Sigmoid colon (tissue), 7 donors: ENCODE data around the gene MYBBP1A. TPM values are rescaled to one million over a fixed set of nuclear protein-coding genes. Genes with fewer than 3 reads are reported as not detected.
"Not testable (repeated sequence)": the region's sequence is repeated elsewhere in the genome, so short reads cannot be mapped to it uniquely, and the experiment has no call there.

Experiments used
- DNase-seq: peaks from one replicate; pipeline ENCODE4 v3.0.0-alpha.2; 2019
- H3K27ac ChIP-seq, 4 donors: fragments of 200-600 bp; sonication (generic); one replicate each; pipeline ENCODE4 v1.5.1; 2016 to 2019; ENCODE audit warnings: mild to moderate bottlenecking in 1 of 4
- H3K27me3 ChIP-seq, 3 donors: fragments of 200-600 bp; sonication (generic); one replicate each; pipeline ENCODE4 v1.5.1; 2019; ENCODE audit warnings: mild to moderate bottlenecking in 1 of 3
- H3K36me3 ChIP-seq, 4 donors: fragments of 200-600 bp; sonication (generic); one replicate each; pipeline ENCODE4 v1.5.1; 2016 to 2019
- H3K4me1 ChIP-seq, 4 donors: fragments of 200-600 bp; sonication (generic); one replicate each; pipeline ENCODE4 v1.5.1; 2017 to 2019
- H3K4me3 ChIP-seq, 4 donors: fragments of 200-600 bp; sonication (generic); one replicate each; pipeline ENCODE4 v1.5.1; 2017 to 2019; ENCODE audit warnings: mild to moderate bottlenecking in 2 of 4, moderate library complexity in 1 of 4
- H3K9me3 ChIP-seq, 4 donors: fragments of 200-600 bp in 3 of 4; sonication (generic) in 3 of 4; one replicate each; pipeline versions ENCODE4 v1.5.1 to v1.6.1; 2013 to 2019
- EP300 ChIP-seq, 4 donors: sonication (generic); formaldehyde crosslinking; IDR thresholded peaks; one replicate each; pipeline ENCODE4 v1.6.1; 2017; ENCODE audit warnings: antibody characterized with exemption in 4 of 4
- POLR2A ChIP-seq, 2 donors: fragments of 450-650 bp; IDR thresholded peaks; one replicate each; pipeline ENCODE4 v1.6.1; 2016; ENCODE audit warnings: antibody characterized with exemption in 2 of 2, mild to moderate bottlenecking in 2 of 2, moderate library complexity in 2 of 2
- POLR2AphosphoS5 ChIP-seq, 4 donors: sonication (generic); formaldehyde crosslinking; IDR thresholded peaks; one replicate each; pipeline ENCODE4 v1.6.1; 2017; ENCODE audit warnings: antibody characterized with exemption in 4 of 4
- WGBS, 2 donors: extraction: QIAGEN DNeasy Blood & Tissue Kit; methylation state at CpG; one replicate each; pipeline ENCODE4 v1.1.7; 2013; 5-methylcytosine and 5-hydroxymethylcytosine counted together
- intact Hi-C: fragments of 100-400 bp; cut with DNase I; formaldehyde crosslinking; loops from one replicate; pipeline ENCODE4 v1.15.1; 2023
- polyA plus RNA-seq, 3 donors: library from polyadenylated mRNA; stranded (reverse); fragments of 200-250 nt; gene quantifications; one replicate each; pipeline ENCODE4 v1.2.3, GENCODE V29; 2013
- total RNA-seq, 4 donors: library from RNA; depleted of rRNA; stranded (reverse); fragments of >200 nt; gene quantifications; one replicate each; pipeline ENCODE4 v1.1.0, GENCODE V29; 2016
- TF ChIP-seq, protein P1 (sequence below), 4 experiments: fragments of 450-650 bp in 3 of 4; fragments of 200-600 bp in 1 of 4; IDR thresholded peaks; one replicate each; pipeline ENCODE4 v1.5.1; 2016 to 2019; ENCODE audit warnings: antibody characterized with exemption in 4 of 4, mild to moderate bottlenecking in 3 of 4, moderate library complexity in 2 of 4
- donor health status: healthy with polysubstance abuse.
- donor health status: Bipolar disorder and iron deficiency.
- donor health status: healthy.

MYBBP1A gene
- total and polyA plus RNA-seq, 7 donors: 6.6 to 44.5 (median 25.8) TPM

DNA sequence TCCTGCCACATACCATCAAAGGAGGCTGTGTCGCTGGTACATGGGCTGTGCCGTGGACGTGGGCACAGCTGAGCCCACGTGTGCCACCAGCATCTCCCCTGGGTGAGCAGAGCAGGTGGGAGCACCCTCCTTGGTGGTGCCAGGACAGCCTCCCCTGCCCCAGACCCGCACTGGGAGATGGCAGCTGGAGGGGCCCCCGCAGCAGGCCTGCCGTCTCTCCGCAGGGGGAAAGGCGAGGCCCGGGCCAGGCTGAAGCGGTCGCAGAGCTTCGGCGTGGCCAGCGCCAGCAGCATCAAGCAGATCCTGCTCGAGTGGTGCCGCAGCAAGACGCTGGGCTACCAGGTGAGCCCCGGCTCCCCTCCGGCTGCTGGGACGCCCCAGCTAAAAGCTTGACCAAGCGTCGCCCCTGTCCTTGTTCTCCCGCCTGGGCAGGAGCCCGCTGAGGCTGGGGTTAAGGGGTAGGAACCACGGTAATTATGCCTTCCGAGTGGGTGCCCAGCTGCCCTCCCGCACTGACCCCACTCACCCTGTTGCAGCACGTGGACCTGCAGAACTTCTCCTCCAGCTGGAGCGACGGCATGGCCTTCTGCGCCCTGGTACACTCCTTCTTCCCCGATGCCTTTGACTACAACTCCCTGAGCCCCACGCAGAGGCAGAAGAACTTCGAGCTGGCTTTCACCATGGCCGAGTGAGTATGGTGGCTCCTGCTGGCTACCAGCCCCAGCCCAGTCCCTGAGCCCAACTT lies 41.6 kb upstream of the MYBBP1A start:
- WGBS, 2 donors: 95% methylated on average over 36 of the region's 36 CpGs
- Histone ChIP-seq H3K36me3 (no peaks in the 10 kb centered on the region), H3K4me1 (no peaks in the 10 kb centered on the region), H3K4me3 (no peak overlapping the region), H3K27ac (no peak overlapping the region), H3K27me3 (peaks cover 0 to 20% (median 0%) of the 10 kb centered on the region in 3 donors), H3K9me3 (no peaks in the 10 kb centered on the region)
- no peak for DNase-seq
- intact Hi-C loops: no loop called here
- TF ChIP-seq POLR2AphosphoS5 (IDR thresholded peaks at IDR 0.05) (no peak), EP300 (IDR thresholded peaks at IDR 0.05) (no peak), POLR2A (IDR thresholded peaks at IDR 0.05) (no peak)
- TF ChIP-seq, protein P1, sequence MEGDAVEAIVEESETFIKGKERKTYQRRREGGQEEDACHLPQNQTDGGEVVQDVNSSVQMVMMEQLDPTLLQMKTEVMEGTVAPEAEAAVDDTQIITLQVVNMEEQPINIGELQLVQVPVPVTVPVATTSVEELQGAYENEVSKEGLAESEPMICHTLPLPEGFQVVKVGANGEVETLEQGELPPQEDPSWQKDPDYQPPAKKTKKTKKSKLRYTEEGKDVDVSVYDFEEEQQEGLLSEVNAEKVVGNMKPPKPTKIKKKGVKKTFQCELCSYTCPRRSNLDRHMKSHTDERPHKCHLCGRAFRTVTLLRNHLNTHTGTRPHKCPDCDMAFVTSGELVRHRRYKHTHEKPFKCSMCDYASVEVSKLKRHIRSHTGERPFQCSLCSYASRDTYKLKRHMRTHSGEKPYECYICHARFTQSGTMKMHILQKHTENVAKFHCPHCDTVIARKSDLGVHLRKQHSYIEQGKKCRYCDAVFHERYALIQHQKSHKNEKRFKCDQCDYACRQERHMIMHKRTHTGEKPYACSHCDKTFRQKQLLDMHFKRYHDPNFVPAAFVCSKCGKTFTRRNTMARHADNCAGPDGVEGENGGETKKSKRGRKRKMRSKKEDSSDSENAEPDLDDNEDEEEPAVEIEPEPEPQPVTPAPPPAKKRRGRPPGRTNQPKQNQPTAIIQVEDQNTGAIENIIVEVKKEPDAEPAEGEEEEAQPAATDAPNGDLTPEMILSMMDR (IDR thresholded peaks at IDR 0.05): no peak

- intact Hi-C loops, H3K4me3 ChIP-seq, H3K9me3 ChIP-seq, H3K27ac ChIP-seq, H3K36me3 ChIP-seq, H3K4me1 ChIP-seq, DNase-seq: not testable (repeated sequence)
- 70 to 87% methylated on average over 23 of the region's 23 CpGs for WGBS, 2 donors
- H3K27me3 ChIP-seq: peaks cover 0 to 20% (median 0%) of the 10 kb centered on the region in 3 donors
These were observed 40.6 kb upstream of the MYBBP1A start for GRCh38 chr17:4595685-4596342.

GRCh38 chr17:4594931-4595684 lies 39.9 kb upstream of the MYBBP1A start:
- no peak for TF ChIP-seq POLR2A (IDR thresholded peaks at IDR 0.05)
- TF ChIP-seq, protein P1 (IDR thresholded peaks at IDR 0.05): peak in 1 of 4 experiments; percentile 16
- TF ChIP-seq POLR2AphosphoS5 (IDR thresholded peaks at IDR 0.05): no peak
- no peak overlapping the region for H3K27ac ChIP-seq
- 16 to 32% methylated on average over 29 of the region's 29 CpGs for WGBS, 2 donors
- H3K4me3 ChIP-seq: no peak overlapping the region
- no peaks in the 10 kb centered on the region for H3K4me1 ChIP-seq
- H3K9me3 ChIP-seq: no peaks in the 10 kb centered on the region
- intact Hi-C loops: no loop called here
- peaks cover 0 to 13% (median 0%) of the 10 kb centered on the region in 3 donors for H3K27me3 ChIP-seq
- no peak for DNase-seq
- no peaks in the 10 kb centered on the region for H3K36me3 ChIP-seq

DNA sequence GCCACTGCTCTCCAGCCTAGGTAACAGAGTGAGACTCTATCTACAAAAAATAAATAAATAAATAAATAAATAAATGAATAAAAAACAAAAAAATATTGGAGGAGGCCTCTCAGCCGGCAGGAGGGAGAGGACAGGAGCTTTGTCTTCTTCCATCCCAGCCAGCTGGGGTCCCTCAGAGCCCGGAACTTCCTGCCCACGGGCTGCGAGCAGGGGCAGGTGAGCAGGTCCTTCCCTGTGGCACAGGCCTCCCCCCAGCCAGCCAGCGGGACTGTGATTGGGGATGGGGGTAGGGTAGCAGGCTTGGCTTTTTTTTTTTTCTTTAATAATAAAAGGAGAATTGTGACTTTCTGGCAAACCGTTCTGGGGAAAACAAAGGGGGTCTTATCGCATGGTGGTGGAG lies 39.2 kb upstream of the MYBBP1A start:
- intact Hi-C loops: no loop called here
- H3K4me3 ChIP-seq: no peak overlapping the region
- no peaks in the 10 kb centered on the region for H3K9me3 ChIP-seq
- TF ChIP-seq, protein P1 (IDR thresholded peaks at IDR 0.05): no peak
- no peak for TF ChIP-seq EP300 (IDR thresholded peaks at IDR 0.05)
- no peak for TF ChIP-seq POLR2AphosphoS5 (IDR thresholded peaks at IDR 0.05)
- no peak for TF ChIP-seq POLR2A (IDR thresholded peaks at IDR 0.05)
- H3K27ac ChIP-seq: no peak overlapping the region
- no peak for DNase-seq
- H3K27me3 ChIP-seq: peaks cover 0 to 6% (median 0%) of the 10 kb centered on the region in 3 donors
- WGBS, 2 donors: 90 to 91% methylated on average over 7 of the region's 7 CpGs
- no peaks in the 10 kb centered on the region for H3K4me1 ChIP-seq
- no peaks in the 10 kb centered on the region for H3K36me3 ChIP-seq

- intact Hi-C loops: no loop called here
- H3K36me3 ChIP-seq: no peaks in the 10 kb centered on the region
- H3K4me3 ChIP-seq: no peak overlapping the region
- WGBS, 2 donors: 89 to 91% methylated on average over 14 of the region's 14 CpGs
- H3K9me3 ChIP-seq: no peaks in the 10 kb centered on the region
- DNase-seq: no peak
- H3K4me1 ChIP-seq: no peaks in the 10 kb centered on the region
- no peaks in the 10 kb centered on the region for H3K27me3 ChIP-seq
- H3K27ac ChIP-seq: peak overlapping the region in 1 of 4 donors; percentile 8
- TF ChIP-seq POLR2A (IDR thresholded peaks at IDR 0.05) (no peak), POLR2AphosphoS5 (IDR thresholded peaks at IDR 0.05) (no peak), EP300 (IDR thresholded peaks at IDR 0.05) (no peak)
- TF ChIP-seq, protein P1 (IDR thresholded peaks at IDR 0.05): no peak
These were observed 37.8 kb upstream of the MYBBP1A start for GRCh38 chr17:4593021-4593421.
